Neural crest cell (in vitro differentiated cells): ENCODE data around the gene DBN1. TPM values are rescaled to one million over a fixed set of nuclear protein-coding genes. Genes with fewer than 3 reads are reported as not detected.

Experiments used
- DNase-seq: peaks from one replicate; pipeline ENCODE4 v3.0.0; 2021; ENCODE audit warnings: low read depth, mixed read lengths, low spot score
- H3K27ac Mint-ChIP-seq: one replicate; pipeline ENCODE4 v1.8.0; 2021; ENCODE audit warnings: mild to moderate bottlenecking, mixed read lengths; ENCODE audit not compliant: unreplicated experiment
- H3K27me3 Mint-ChIP-seq: 2 replicates; pipeline ENCODE4 v1.8.0; 2021; ENCODE audit warnings: low read depth, mild to moderate bottlenecking, mixed read lengths
- H3K36me3 Mint-ChIP-seq: 2 replicates; pipeline ENCODE4 v1.8.0; 2021; ENCODE audit warnings: low read depth, mild to moderate bottlenecking, mixed read lengths
- H3K4me1 Mint-ChIP-seq: 2 replicates; pipeline ENCODE4 v1.8.0; 2021; ENCODE audit warnings: mixed read lengths
- H3K4me3 Mint-ChIP-seq: one replicate; pipeline ENCODE4 v1.8.0; 2021; ENCODE audit warnings: mild to moderate bottlenecking, mixed read lengths
- H3K9me3 Mint-ChIP-seq: 2 replicates; pipeline ENCODE4 v1.8.0; 2021; ENCODE audit warnings: mixed read lengths
- CTCF ChIP-seq: fragments of 200-600 bp; sonication (generic); conservative IDR thresholded peaks from 2 replicates; pipeline ENCODE4 v1.5.0; 2021; ENCODE audit warnings: antibody characterized with exemption, mild to moderate bottlenecking
- total RNA-seq: library from RNA; stranded (reverse); gene quantifications from 2 replicates; pipeline ENCODE4 v1.2.1, GENCODE V29; 2021

DBN1 gene
- total RNA-seq, 1 donor from 2014 or later, result 410 TPM

GRCh38 chr5:177468329-177468684 is 5.1 kb downstream of the DBN1 start:
- Mint-ChIP-seq H3K4me1 (peaks cover 35% of the 10 kb centered on the region), H3K4me3 (peak overlapping the region; percentile 91), H3K36me3 (peaks cover 41% of the 10 kb centered on the region), H3K9me3 (peaks cover 4% of the 10 kb centered on the region), H3K27me3 (peaks cover 11% of the 10 kb centered on the region), H3K27ac (no peak overlapping the region)
- TF ChIP-seq CTCF, result no peak
- no peak for DNase-seq

- DNase-seq, result no peak
- peaks cover 4% of the 10 kb centered on the region for H3K9me3 Mint-ChIP-seq
- H3K4me1 Mint-ChIP-seq, result peaks cover 35% of the 10 kb centered on the region
- no peak overlapping the region for H3K27ac Mint-ChIP-seq
- TF ChIP-seq CTCF, result no peak
- peaks cover 11% of the 10 kb centered on the region for H3K27me3 Mint-ChIP-seq
- H3K36me3 Mint-ChIP-seq, result peaks cover 43% of the 10 kb centered on the region
- peak overlapping the region; percentile 47 for H3K4me3 Mint-ChIP-seq
These were observed 6.0 kb downstream of the DBN1 start for GRCh38 chr5:177467436-177467835.

- Mint-ChIP-seq H3K27ac (no peak overlapping the region), H3K9me3 (peaks cover 4% of the 10 kb centered on the region), H3K36me3 (peaks cover 43% of the 10 kb centered on the region), H3K4me3 (peak overlapping the region; percentile 47), H3K4me1 (peaks cover 31% of the 10 kb centered on the region), H3K27me3 (peaks cover 11% of the 10 kb centered on the region)
- DNase-seq, result no peak
- no peak for TF ChIP-seq CTCF
These were observed 6.6 kb downstream of the DBN1 start for GRCh38 chr5:177466861-177467260.

GRCh38 chr5:177465044-177465443 is 8.4 kb downstream of the DBN1 start:
- Mint-ChIP-seq H3K9me3 (peaks cover 4% of the 10 kb centered on the region), H3K4me3 (peak overlapping the region; percentile 42), H3K27ac (no peak overlapping the region), H3K36me3 (peaks cover 43% of the 10 kb centered on the region), H3K4me1 (peaks cover 19% of the 10 kb centered on the region), H3K27me3 (peaks cover 12% of the 10 kb centered on the region)
- TF ChIP-seq CTCF, result no peak
- no peak for DNase-seq

GRCh38 chr5:177462021-177462670 is 11.3 kb downstream of the DBN1 start:
- Mint-ChIP-seq H3K9me3 (peaks cover 4% of the 10 kb centered on the region), H3K27ac (no peak overlapping the region), H3K4me1 (peaks cover 14% of the 10 kb centered on the region), H3K27me3 (peaks cover 9% of the 10 kb centered on the region), H3K36me3 (peaks cover 34% of the 10 kb centered on the region), H3K4me3 (no peak overlapping the region)
- no peak for DNase-seq
- no peak for TF ChIP-seq CTCF
